ENCODE results near the gene VTI1B.

DNA sequence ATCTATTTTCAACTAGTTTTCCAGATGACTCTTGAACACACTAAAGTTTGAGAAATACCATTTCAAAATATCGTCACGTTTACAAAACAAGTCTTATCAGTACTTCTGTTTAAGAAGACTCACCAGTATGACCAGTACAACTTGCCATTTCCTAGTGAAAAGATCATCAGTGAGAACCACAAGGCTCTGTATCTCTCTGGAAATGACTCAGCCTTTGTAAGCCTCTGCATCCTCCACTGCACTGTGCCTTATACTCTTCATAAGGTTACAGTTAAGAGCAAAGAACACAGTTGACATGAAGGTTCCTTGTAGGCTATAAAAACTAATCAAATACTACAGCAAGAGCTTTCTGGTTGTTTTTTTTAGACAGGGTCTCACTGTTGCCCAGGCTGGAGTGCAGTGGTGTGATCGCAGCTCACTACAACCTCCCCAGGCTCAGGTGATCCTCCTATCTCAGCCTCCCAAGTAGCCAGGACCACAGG lies 5.7 kb upstream of the VTI1B start:
- TF ChIP-seq, protein P1, sequence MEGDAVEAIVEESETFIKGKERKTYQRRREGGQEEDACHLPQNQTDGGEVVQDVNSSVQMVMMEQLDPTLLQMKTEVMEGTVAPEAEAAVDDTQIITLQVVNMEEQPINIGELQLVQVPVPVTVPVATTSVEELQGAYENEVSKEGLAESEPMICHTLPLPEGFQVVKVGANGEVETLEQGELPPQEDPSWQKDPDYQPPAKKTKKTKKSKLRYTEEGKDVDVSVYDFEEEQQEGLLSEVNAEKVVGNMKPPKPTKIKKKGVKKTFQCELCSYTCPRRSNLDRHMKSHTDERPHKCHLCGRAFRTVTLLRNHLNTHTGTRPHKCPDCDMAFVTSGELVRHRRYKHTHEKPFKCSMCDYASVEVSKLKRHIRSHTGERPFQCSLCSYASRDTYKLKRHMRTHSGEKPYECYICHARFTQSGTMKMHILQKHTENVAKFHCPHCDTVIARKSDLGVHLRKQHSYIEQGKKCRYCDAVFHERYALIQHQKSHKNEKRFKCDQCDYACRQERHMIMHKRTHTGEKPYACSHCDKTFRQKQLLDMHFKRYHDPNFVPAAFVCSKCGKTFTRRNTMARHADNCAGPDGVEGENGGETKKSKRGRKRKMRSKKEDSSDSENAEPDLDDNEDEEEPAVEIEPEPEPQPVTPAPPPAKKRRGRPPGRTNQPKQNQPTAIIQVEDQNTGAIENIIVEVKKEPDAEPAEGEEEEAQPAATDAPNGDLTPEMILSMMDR (IDR thresholded peaks at IDR 0.05) = no peak
- no peak for TF ChIP-seq POLR2AphosphoS5 (IDR thresholded peaks at IDR 0.05)
- no peak for TF ChIP-seq POLR2A (IDR thresholded peaks at IDR 0.05; ENCODE audit: low read depth)
- TF ChIP-seq EP300 (IDR thresholded peaks at IDR 0.05) = no peak

Measured in esophagus muscularis mucosa (tissue), 4 donors.